Measurements from ENCODE around the gene HSPA4.

The HSPA4 gene

DNA sequence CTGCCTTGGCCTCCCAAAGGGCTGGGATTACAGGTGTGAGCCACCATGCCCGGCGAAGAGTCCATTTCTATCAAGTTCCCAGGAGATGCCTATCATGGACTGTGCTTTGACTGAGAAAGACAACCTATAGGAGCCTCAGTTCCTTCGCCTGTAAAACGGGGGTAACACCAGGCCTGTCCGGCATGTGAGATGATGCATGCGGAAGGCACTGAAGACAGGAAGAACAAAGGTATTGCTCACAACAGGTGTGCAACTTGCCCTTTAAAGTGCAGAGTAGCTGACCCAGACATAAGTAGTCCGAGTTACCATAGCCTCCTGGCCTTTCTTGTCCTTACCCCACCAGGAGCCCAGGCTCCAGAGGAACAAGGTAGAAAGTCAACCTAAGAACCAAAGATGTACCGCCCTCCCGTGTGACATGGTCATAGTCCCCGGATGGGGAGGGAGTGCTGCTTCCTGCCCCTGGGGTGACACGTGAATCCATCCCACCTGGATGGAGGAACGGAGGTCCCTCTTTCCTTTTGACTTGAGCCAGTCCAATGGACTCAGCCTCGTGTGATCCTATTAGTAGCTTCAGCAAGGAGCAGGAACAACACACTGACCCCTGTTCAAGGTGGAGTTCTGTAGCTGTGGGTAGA is 60.3 kb downstream of the HSPA4 start:
- no peak overlapping the region for H3K4me3 ChIP-seq (ENCODE audit: low read length)
- peaks cover 4% of the 10 kb centered on the region for H3K4me1 ChIP-seq (ENCODE audit: low read length)
- no peaks in the 10 kb centered on the region for H3K9me2 ChIP-seq (replicated peaks; ENCODE audit: insufficient read depth, low read length)
- H3K27me3 ChIP-seq (replicated peaks; ENCODE audit: insufficient read depth, low read length), result no peaks in the 10 kb centered on the region
- TF ChIP-seq EZH2phosphoT487 (IDR thresholded peaks at IDR 0.05; ENCODE audit: low read length) (no peak), EZH2 (optimal IDR thresholded peaks at IDR 0.05; ENCODE audit: low read depth, low read length) (no peak)
- TF ChIP-seq, protein P1, sequence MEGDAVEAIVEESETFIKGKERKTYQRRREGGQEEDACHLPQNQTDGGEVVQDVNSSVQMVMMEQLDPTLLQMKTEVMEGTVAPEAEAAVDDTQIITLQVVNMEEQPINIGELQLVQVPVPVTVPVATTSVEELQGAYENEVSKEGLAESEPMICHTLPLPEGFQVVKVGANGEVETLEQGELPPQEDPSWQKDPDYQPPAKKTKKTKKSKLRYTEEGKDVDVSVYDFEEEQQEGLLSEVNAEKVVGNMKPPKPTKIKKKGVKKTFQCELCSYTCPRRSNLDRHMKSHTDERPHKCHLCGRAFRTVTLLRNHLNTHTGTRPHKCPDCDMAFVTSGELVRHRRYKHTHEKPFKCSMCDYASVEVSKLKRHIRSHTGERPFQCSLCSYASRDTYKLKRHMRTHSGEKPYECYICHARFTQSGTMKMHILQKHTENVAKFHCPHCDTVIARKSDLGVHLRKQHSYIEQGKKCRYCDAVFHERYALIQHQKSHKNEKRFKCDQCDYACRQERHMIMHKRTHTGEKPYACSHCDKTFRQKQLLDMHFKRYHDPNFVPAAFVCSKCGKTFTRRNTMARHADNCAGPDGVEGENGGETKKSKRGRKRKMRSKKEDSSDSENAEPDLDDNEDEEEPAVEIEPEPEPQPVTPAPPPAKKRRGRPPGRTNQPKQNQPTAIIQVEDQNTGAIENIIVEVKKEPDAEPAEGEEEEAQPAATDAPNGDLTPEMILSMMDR (IDR thresholded peaks at IDR 0.05; ENCODE audit: low read length), result no peak
- 0 out of 2 replicates have a peak, but pooled peaks cover 2% of the 10 kb centered on the region for H3F3A ChIP-seq (ENCODE audit: insufficient read depth, low read length)
- H3K27ac ChIP-seq (ENCODE audit: low read length), result no peak overlapping the region
- no peak for DNase-seq
- H3K36me3 ChIP-seq (replicated peaks; ENCODE audit: insufficient read depth, low read length), result no peaks in the 10 kb centered on the region
- H2AFZ ChIP-seq (ENCODE audit: low read length), result no peak overlapping the region
- no peak overlapping the region for H3K9ac ChIP-seq (ENCODE audit: low read length)
- no peaks in the 10 kb centered on the region for H3K79me2 ChIP-seq (ENCODE audit: low read length)
- no peaks in the 10 kb centered on the region for H4K20me1 ChIP-seq (ENCODE audit: insufficient read depth, low read length)
- no peak overlapping the region for H3K4me2 ChIP-seq (ENCODE audit: low read depth, low read length)
- H3K9me3 ChIP-seq (replicated peaks; ENCODE audit: insufficient read depth, low read length), result no peaks in the 10 kb centered on the region

DNA sequence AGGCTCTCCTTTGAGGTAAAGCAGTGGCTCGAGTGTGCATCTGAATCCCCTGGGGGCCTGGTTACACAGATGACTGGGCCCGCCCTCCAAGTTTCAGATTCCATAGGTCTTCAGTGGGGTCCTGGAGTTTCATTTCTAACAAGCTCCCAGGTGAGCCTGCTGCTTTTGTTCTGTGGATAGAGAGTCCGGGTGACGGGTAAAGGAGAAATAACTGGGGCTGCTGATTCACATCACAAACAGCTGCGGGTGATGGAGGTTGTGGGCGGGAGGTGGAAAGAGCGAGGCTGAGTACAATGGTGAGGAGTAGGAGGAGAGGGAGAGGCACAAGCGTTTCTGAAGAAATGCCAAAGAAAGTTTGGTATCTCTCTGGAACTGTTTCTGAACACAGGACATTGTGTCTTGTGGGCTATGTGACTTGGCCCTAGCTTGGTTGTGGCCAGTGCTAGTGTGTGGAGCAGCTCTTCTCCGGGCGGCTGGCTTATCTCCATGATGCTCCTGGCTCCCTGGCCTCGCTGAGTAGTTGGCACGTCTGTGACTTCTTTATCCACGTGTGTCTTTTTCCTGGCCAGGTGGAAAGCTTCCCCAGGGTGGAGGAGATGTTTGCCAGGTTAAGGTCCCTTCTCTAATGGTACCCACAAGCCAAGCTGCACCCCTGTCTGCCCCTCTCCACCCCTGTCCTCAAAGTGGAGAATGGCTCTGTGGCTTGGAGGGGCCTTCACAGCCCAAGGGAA is 61.7 kb downstream of the HSPA4 start:
- H3K4me3 ChIP-seq (ENCODE audit: low read length), result no peak overlapping the region
- H3F3A ChIP-seq (ENCODE audit: insufficient read depth, low read length), result no peaks in the 10 kb centered on the region
- H2AFZ ChIP-seq (ENCODE audit: low read length), result no peak overlapping the region
- H3K9ac ChIP-seq (ENCODE audit: low read length), result no peak overlapping the region
- H3K4me2 ChIP-seq (ENCODE audit: low read depth, low read length), result no peak overlapping the region
- H3K4me1 ChIP-seq (ENCODE audit: low read length), result no peaks in the 10 kb centered on the region
- H4K20me1 ChIP-seq (ENCODE audit: insufficient read depth, low read length), result no peaks in the 10 kb centered on the region
- no peak for DNase-seq
- no peaks in the 10 kb centered on the region for H3K9me3 ChIP-seq (replicated peaks; ENCODE audit: insufficient read depth, low read length)
- TF ChIP-seq EZH2phosphoT487 (IDR thresholded peaks at IDR 0.05; ENCODE audit: low read length), result no peak
- TF ChIP-seq, protein P1 (IDR thresholded peaks at IDR 0.05; ENCODE audit: low read length), result no peak
- TF ChIP-seq EZH2 (optimal IDR thresholded peaks at IDR 0.05; ENCODE audit: low read depth, low read length), result no peak
- no peaks in the 10 kb centered on the region for H3K9me2 ChIP-seq (replicated peaks; ENCODE audit: insufficient read depth, low read length)
- no peaks in the 10 kb centered on the region for H3K79me2 ChIP-seq (ENCODE audit: low read length)
- H3K36me3 ChIP-seq (replicated peaks; ENCODE audit: insufficient read depth, low read length), result no peaks in the 10 kb centered on the region
- H3K27ac ChIP-seq (ENCODE audit: low read length), result no peak overlapping the region
- H3K27me3 ChIP-seq (replicated peaks; ENCODE audit: insufficient read depth, low read length), result no peaks in the 10 kb centered on the region

DNA sequence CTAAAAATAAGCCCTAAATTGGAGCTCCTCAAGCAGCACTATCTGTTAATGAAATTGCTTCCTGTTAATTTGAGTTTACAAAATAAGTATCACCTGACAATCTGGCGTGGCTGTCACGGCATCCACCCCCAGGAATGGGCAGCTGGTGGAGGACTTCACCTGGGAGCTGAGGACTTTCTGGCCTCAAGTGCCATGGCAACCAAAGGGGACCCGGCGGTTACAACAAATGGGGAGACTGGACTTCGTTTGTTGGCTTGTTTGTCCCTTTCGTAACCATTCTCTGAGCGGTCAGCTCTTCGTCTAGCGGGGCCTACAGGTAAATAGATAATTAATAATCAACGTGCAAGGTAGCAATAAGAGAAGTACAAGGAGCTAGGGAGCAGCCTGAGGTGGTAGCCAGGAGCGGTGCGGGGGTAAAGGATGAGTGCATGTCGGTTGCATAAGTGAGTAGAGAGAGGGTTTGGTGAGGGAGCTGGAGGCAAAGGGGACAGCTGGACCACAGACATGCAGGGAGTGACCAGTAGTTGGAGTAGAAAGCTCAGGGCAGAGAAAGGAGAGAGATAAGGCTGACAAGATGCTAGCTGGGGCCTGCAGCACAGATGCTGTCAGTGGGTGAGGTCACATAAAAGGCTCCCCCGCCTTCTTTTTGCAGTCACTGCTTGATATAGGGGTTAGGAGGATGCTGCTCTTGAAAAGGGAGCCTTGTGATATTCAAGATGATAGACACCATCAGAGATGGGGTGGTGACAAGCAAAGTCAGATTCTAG is 62.5 kb downstream of the HSPA4 start:
- no peak overlapping the region for H3K4me3 ChIP-seq (ENCODE audit: low read length)
- H3K4me2 ChIP-seq (ENCODE audit: low read depth, low read length), result no peak overlapping the region
- no peak overlapping the region for H3K27ac ChIP-seq (ENCODE audit: low read length)
- no peak overlapping the region for H3K9ac ChIP-seq (ENCODE audit: low read length)
- H3F3A ChIP-seq (ENCODE audit: insufficient read depth, low read length), result no peaks in the 10 kb centered on the region
- no peaks in the 10 kb centered on the region for H3K9me2 ChIP-seq (replicated peaks; ENCODE audit: insufficient read depth, low read length)
- no peaks in the 10 kb centered on the region for H3K9me3 ChIP-seq (replicated peaks; ENCODE audit: insufficient read depth, low read length)
- no peaks in the 10 kb centered on the region for H4K20me1 ChIP-seq (ENCODE audit: insufficient read depth, low read length)
- no peaks in the 10 kb centered on the region for H3K27me3 ChIP-seq (replicated peaks; ENCODE audit: insufficient read depth, low read length)
- H3K79me2 ChIP-seq (ENCODE audit: low read length), result no peaks in the 10 kb centered on the region
- H3K36me3 ChIP-seq (replicated peaks; ENCODE audit: insufficient read depth, low read length), result no peaks in the 10 kb centered on the region
- TF ChIP-seq, protein P1 (IDR thresholded peaks at IDR 0.05; ENCODE audit: low read length), result no peak
- TF ChIP-seq EZH2phosphoT487 (IDR thresholded peaks at IDR 0.05; ENCODE audit: low read length) (no peak), EZH2 (optimal IDR thresholded peaks at IDR 0.05; ENCODE audit: low read depth, low read length) (no peak)
- H3K4me1 ChIP-seq (ENCODE audit: low read length), result no peaks in the 10 kb centered on the region
- H2AFZ ChIP-seq (ENCODE audit: low read length), result no peak overlapping the region
- DNase-seq, result no peak

Data from MM.1S (cell line).